PC-9 (cell line): ENCODE measurements around the gene AGAP2.

ENCODE experiments used
- CTCF ChIP-seq: fragments of 200-600 bp; sonication (generic); conservative IDR thresholded peaks from 2 replicates; pipeline ENCODE4 v1.6.1; 2017; ENCODE audit warnings: mixed run types, antibody characterized with exemption, mild to moderate bottlenecking, moderate library complexity
- EZH2 ChIP-seq: fragments of 200-600 bp; sonication (generic); IDR thresholded peaks from 2 replicates; pipeline ENCODE4 v1.8.0; 2017; ENCODE audit warnings: antibody characterized with exemption, low read depth

- no peak for TF ChIP-seq CTCF
- no peak for TF ChIP-seq EZH2
Observed at GRCh38 chr12:57771873-57772428, 33.4 kb upstream of the AGAP2 start, which contains the start of gene METTL1.
